Immature natural killer cell (primary cell): Measurements from ENCODE around the gene FOXD4L1. TPM values are rescaled to one million over a fixed set of nuclear protein-coding genes. Genes with fewer than 3 reads are reported as not detected.
"Not testable (repeated sequence)": the region's sequence is repeated elsewhere in the genome, so short reads cannot be mapped to it uniquely, and the experiment has no call there.

Experiments used
- DNase-seq, 3 donors: peaks; one replicate each; pipeline ENCODE4 v3.0.0; 2022; ENCODE audit warnings: mixed read lengths in 1 of 3
- H3K27ac Mint-ChIP-seq, 6 donors: one replicate each; pipeline ENCODE4 v1.8.0; 2020; ENCODE audit warnings: mixed read lengths in 6 of 6, mild to moderate bottlenecking in 5 of 6, inconsistent platforms in 4 of 6, moderate library complexity in 3 of 6
- H3K27me3 Mint-ChIP-seq, 3 donors: one replicate each; pipeline ENCODE4 v1.8.0; 2020 to 2021; ENCODE audit warnings: low read depth in 3 of 3, mild to moderate bottlenecking in 3 of 3, mixed read lengths in 3 of 3, moderate library complexity in 3 of 3, inconsistent platforms in 1 of 3
- H3K36me3 Mint-ChIP-seq, 3 donors: one replicate each; pipeline ENCODE4 v1.8.0; 2020; ENCODE audit warnings: mixed read lengths in 3 of 3, inconsistent platforms in 2 of 3, mild to moderate bottlenecking in 2 of 3
- H3K4me1 Mint-ChIP-seq, 2 donors: one replicate each; pipeline ENCODE4 v1.8.0; 2020; ENCODE audit warnings: inconsistent platforms in 2 of 2, mild to moderate bottlenecking in 2 of 2, mixed read lengths in 2 of 2, moderate library complexity in 1 of 2
- H3K4me3 Mint-ChIP-seq, 5 donors: one replicate each; pipeline ENCODE4 v1.8.0; 2020; ENCODE audit warnings: mild to moderate bottlenecking in 5 of 5, mixed read lengths in 5 of 5, inconsistent platforms in 3 of 5, moderate library complexity in 3 of 5
- H3K9me3 Mint-ChIP-seq, 6 donors: one replicate each; pipeline ENCODE4 v1.8.0; 2020; ENCODE audit warnings: mild to moderate bottlenecking in 6 of 6, mixed read lengths in 6 of 6, inconsistent platforms in 4 of 6, moderate library complexity in 3 of 6
- polyA plus RNA-seq, 3 donors: library from polyadenylated mRNA; unstranded; fragments of 300-500 nt; fragmentation: Illumina TruSeq; gene quantifications; one replicate each; pipeline ENCODE4 v1.2.3, GENCODE V29; 2021

Gene FOXD4L1
- not detected for polyA plus RNA-seq

DNA sequence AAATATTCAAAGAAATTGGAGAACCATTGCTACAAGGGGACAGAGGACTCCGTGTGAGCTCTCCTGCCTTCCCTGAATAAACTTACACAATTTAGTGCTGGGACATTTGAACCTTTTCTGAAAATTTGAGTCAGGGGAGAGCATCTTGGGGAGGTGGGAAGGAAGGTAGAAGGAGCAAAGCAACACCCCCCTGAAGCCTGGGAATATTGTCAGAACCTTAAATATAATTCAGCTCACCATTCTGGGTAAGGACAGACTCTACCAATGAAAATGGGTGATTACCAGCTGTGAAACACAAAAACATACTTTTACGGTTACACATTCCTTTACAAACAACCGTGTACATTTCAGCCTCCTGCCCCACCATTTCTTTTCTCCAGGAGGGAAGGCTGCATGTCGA is at the start of gene FOXD4L1:
Gene FOXD4L1, plus strand, starts transcription at position 301 of the 400 bp plus-strand sequence. CDS start 592 bp downstream, outside the sequence.
- not testable (repeated sequence) for H3K9me3 Mint-ChIP-seq, H3K36me3 Mint-ChIP-seq, DNase-seq, H3K27ac Mint-ChIP-seq, H3K27me3 Mint-ChIP-seq
- Mint-ChIP-seq H3K4me1 (peaks cover 17 to 23% of the 10 kb centered on the region in 2 donors), H3K4me3 (peak within 1 kb of the TSS in 3 of 5 donors; percentile 13 to 54 (median 45))

DNA sequence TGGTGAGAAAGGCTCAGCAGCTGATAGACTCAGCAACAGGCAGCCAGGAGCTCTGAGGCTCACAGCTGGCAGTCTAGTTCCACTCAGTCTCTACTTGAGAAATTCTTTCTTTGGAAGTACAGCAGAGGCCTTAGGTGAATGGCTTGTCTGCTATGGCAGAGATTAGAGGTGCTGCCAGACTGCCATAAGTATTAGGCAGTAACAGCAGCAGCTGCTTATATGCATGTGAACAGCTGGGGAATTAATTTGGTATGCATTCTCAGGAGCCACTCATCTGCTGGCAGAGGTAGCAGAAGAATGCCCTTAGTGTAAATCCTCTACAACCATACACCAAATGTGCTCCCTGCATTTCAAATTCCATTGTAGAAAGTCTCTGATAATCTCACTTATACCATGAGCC is 32.7 kb upstream of the FOXD4L1 start:
- not testable (repeated sequence) for H3K4me1 Mint-ChIP-seq

DNA sequence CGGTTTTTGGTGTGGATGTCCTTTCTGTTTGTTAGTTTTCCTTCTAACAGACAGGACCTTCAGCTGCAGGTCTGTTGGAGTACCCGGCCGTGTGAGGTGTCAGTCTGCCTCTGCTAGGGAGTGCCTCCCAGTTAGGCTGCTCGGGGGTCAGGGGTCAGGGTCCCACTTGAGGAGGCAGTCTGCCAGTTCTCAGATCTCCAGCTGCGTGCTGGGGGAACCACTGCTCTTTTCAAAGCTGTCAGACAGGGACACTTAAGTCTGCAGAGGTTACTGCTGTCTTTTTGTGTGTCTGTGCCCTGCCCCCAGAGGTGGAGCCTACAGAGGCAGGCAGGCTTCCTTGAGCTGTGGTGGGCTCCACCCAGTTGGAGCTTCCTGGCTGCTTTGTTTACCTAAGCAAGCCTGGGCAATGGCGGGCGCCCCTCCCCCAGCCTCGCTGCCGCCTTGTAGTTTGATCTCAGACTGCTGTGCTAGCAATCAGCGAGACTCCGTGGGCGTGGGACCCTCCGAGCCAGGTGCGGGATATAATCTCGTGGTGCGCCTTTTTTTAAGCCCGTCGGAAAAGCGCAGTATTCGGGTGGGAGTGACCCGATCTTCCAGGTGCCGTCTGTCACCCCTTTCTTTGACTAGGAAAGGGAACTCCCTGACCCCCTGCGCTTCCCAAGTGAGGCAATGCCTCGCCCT is 21.6 kb upstream of the FOXD4L1 start:
- H3K27ac Mint-ChIP-seq, DNase-seq, H3K36me3 Mint-ChIP-seq, H3K27me3 Mint-ChIP-seq, H3K9me3 Mint-ChIP-seq, H3K4me1 Mint-ChIP-seq, H3K4me3 Mint-ChIP-seq: not testable (repeated sequence)

More for the DNA sequence above, 32.7 kb upstream of the FOXD4L1 start:
- H3K4me3 Mint-ChIP-seq, H3K9me3 Mint-ChIP-seq, H3K27ac Mint-ChIP-seq, H3K36me3 Mint-ChIP-seq, DNase-seq, H3K27me3 Mint-ChIP-seq: not testable (repeated sequence)

DNA sequence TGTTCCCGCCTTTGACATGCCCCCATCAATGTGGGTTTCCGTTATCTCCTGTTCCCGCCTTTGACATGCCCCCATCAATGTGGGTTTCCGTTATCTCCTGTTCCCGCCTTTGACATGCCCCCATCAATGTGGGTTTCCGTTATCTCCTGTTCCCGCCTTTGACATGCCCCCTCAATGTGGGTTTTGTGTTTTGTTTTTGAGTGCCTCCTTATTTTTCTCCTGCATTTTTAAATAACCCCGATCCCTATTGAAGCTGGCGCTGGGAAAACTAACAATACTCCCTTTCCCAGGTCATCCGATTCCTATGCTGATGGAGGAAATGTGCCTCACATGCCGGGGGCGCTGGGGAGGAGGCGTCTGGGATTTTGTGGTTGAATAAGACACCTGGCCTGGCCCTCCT is 1.9 kb upstream of the FOXD4L1 start:
- H3K27ac Mint-ChIP-seq, DNase-seq, H3K9me3 Mint-ChIP-seq, H3K36me3 Mint-ChIP-seq, H3K4me3 Mint-ChIP-seq, H3K27me3 Mint-ChIP-seq: not testable (repeated sequence)
- peaks cover 10 to 15% of the 10 kb centered on the region in 2 donors for H3K4me1 Mint-ChIP-seq

DNA sequence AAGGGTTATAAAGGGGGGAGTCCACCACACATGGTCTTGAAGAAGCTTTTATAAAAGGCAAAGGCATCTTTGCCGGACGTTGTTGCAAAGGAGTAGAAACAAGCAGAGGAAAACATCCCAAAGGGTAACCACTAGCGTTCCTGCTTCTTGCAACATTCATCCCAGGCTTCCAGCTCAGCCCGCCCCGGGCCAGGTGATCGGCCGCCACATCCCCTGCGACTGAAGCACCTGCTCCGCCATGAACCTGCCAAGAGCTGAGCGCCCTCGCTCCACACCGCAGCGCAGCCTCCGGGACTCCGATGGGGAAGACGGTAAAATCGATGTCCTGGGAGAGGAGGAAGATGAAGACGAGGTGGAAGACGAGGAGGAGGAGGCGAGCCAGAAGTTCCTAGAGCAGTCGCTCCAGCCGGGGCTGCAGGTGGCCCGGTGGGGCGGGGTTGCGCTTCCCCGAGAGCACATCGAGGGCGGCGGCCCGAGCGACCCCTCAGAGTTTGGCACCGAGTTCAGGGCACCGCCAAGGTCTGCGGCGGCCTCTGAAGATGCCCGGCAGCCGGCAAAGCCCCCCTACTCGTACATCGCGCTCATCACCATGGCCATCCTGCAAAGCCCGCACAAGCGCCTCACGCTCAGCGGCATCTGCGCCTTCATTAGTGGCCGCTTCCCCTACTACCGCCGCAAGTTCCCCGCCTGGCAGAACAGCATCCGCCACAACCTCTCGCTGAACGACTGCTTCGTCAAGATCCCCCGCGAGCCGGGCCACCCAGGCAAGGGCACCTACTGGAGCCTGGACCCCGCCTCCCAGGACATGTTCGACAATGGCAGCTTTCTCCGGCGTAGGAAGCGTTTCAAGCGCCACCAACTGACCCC is 787 bp downstream of the FOXD4L1 start:
- peaks cover 19 to 23% of the 10 kb centered on the region in 2 donors for H3K4me1 Mint-ChIP-seq
- not testable (repeated sequence) for H3K36me3 Mint-ChIP-seq, H3K27ac Mint-ChIP-seq, H3K9me3 Mint-ChIP-seq
- peak overlapping the region in 2 of 5 donors; percentile 38 to 54 for H3K4me3 Mint-ChIP-seq
- peaks cover 0 to 11% (median 11%) of the 10 kb centered on the region in 3 donors for H3K27me3 Mint-ChIP-seq
- DNase-seq: peak in 1 of 3 donors; percentile 15

DNA sequence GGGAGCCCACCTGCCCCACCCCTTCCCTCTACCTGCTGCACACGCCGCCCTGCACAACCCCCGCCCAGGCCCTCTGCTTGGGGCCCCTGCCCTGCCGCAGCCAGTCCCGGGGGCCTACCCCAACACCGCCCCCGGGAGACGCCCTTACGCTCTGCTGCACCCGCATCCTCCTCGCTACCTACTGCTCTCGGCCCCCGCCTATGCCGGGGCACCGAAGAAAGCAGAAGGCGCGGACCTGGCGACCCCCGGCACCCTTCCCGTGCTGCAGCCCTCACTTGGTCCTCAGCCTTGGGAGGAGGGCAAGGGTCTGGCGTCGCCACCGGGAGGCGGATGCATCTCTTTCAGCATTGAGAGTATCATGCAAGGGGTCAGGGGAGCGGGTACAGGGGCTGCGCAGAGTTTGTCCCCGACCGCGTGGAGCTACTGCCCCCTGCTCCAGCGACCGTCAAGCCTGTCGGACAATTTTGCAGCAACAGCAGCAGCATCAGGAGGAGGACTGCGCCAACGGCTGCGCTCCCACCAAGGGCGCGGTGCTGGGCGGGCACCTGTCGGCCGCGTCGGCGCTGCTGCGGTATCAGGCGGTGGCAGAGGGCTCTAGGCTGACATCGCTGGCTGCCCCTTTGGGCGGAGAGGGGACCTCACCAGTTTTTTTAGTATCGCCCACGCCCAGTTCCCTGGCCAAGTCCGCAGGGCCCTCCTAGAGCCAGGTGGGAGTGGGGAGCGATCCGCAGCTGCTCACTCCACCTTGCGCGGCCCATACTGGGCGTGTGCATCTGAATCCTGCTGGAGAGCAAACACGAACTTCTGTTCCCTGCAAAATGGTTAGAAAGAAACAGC is 1.6 kb downstream of the FOXD4L1 start:
- not testable (repeated sequence) for H3K27ac Mint-ChIP-seq, DNase-seq, H3K36me3 Mint-ChIP-seq, H3K9me3 Mint-ChIP-seq
- H3K4me3 Mint-ChIP-seq: peak overlapping the region in 3 of 5 donors; percentile 43 to 70 (median 70)
- H3K4me1 Mint-ChIP-seq: peaks cover 19 to 23% of the 10 kb centered on the region in 2 donors
- peaks cover 0 to 14% (median 13%) of the 10 kb centered on the region in 3 donors for H3K27me3 Mint-ChIP-seq

DNA sequence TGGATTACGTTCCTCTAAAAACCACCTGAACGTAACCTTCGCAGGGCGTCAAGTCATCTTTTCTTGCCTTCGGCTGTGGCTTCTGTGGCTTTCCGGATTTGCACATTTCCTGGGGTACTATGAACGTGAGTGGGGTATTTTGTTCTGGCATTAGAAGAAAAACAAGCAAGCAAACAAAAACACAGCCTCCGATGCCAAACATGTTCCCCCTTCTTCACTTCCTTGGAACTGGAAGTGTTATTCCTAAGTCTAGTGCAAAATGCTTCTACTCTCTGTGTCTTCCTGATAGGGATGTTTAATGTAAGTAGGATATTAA is 2.2 kb downstream of the FOXD4L1 start:
- H3K27me3 Mint-ChIP-seq: peaks cover 0 to 16% (median 13%) of the 10 kb centered on the region in 3 donors
- DNase-seq: peak in 1 of 3 donors; percentile 12
- peaks cover 19 to 23% of the 10 kb centered on the region in 2 donors for H3K4me1 Mint-ChIP-seq
- not testable (repeated sequence) for H3K9me3 Mint-ChIP-seq, H3K27ac Mint-ChIP-seq, H3K36me3 Mint-ChIP-seq
- peak overlapping the region in 3 of 5 donors; percentile 43 to 70 (median 70) for H3K4me3 Mint-ChIP-seq

DNA sequence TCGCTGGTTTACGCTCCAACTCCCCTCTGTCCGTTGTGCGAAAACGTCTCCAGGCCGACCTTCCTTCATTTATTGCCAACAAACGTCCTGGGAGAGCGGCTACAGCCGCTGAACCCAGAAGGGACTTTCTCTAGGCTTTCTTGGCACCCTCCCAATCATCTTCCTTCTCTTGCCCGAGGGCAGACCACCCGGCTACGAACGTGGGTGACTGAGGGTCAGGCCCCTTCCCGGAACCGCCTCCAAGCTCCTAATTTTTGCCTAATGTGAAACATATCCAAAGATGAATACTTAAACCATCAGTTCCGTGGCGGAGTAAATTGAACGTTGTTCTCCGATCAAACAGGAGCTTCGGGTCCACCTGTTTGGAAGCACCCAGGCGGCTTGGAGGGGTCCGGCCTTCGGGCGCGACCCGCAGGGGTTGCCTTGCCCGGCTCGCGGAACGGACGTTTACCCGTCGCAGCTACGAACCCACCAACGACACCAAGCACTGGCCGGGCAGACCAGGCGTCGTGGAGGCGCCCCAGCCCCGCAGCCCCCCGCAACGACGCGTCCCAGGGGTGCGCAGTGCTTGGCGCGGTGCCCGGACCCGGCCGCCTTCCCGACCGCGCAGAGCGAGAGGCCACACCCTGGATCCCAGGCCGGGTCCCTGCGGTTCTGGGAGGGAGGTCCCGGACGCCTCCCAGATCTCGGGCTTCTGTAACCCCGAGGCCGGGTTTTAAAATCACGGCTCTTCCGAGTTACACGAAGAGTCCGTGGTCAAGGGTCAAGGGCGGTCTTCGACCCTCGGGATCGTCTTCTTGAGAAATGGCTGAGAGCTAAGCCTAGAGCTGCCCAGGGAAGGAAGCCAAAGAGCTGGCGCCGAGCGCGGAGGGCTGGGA is 4.0 kb downstream of the FOXD4L1 start:
- H3K27ac Mint-ChIP-seq, DNase-seq: not testable (repeated sequence)

DNA sequence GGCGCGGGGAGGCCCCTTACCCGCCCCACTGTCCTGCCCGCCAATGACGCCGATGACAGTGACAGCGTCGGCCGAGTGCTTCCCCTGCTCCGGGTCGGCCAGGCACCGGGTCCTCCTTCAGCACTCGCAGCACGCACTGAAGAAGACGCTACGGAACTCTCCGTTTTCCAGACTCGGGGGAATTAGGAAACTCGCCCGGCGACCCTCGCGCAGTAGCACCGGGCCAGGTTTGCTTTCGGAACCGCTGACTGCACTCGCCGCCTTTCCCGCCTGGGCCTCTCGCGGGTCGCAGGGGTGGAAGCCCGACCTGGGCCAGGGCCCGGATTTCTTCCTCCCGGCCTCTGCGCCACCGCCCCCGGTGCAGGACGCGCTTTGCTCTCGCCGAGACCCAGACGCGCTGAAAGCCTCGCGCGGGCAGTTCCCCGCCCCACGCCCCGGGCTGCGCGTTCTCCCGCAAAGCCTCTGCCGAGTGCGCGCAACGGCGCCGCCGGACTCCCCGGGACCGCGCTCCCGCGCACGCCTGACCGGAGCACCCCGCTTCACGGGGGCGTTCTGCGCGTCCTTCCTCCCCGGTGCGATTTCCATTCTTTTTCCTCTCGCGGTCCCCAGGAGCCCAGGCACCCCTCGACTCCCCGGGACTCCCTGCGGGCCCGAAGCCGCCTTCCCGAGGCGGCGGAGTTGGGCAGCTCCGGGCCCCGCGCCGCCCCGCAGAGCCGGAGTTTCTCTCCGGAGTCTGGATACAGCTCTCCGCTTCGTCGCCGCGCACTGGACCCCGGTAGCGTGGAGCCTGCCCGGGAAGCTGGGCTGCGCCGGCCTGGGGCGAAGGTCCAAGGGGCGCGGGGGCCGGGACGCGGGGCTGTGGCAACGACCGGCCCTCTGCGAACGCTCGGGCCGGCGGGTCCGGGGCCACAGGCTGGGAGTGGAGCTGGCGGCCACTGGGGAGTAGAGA is 4.9 kb downstream of the FOXD4L1 start:
- peaks cover 2 to 19% (median 16%) of the 10 kb centered on the region in 3 donors for H3K27me3 Mint-ChIP-seq
- not testable (repeated sequence) for H3K27ac Mint-ChIP-seq, H3K36me3 Mint-ChIP-seq

More for the DNA sequence above, 4.0 kb downstream of the FOXD4L1 start:
- Mint-ChIP-seq H3K27me3 (peaks cover 0 to 16% (median 16%) of the 10 kb centered on the region in 3 donors), H3K4me3 (peak overlapping the region in 4 of 5 donors; percentile 59 to 69 (median 66)), H3K4me1 (peaks cover 19 to 23% of the 10 kb centered on the region in 2 donors)
- not testable (repeated sequence) for H3K9me3 Mint-ChIP-seq, H3K36me3 Mint-ChIP-seq

DNA sequence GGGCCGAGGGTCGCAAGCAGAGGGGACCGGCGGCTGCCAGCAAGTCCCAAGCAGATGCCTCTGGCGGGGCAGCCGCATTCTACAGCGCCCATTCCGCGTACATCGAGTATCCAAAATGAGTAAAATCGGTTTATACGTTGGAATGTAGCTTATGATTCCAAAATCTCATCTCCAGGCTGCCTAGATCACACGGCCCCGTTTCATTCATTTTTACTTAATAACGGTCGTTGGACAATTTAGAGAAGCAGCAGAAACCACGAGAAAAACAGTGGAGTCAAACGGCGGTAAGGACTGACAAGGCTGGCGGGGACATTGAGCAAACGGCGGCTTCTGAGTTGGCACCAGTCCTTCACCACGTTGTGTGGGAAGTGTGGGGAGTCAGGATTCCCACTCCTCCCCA is 5.6 kb downstream of the FOXD4L1 start:
- H3K36me3 Mint-ChIP-seq: not testable (repeated sequence)
- peak overlapping the region in 4 of 5 donors; percentile 27 to 61 (median 34) for H3K4me3 Mint-ChIP-seq
- peaks cover 2 to 19% (median 16%) of the 10 kb centered on the region in 3 donors for H3K27me3 Mint-ChIP-seq

More for the DNA sequence above, 4.9 kb downstream of the FOXD4L1 start:
- DNase-seq: peak in 2 of 3 donors; percentile 24 to 26
- H3K9me3 Mint-ChIP-seq: not testable (repeated sequence)
- peaks cover 19% of the 10 kb centered on the region in 2 donors for H3K4me1 Mint-ChIP-seq
- H3K4me3 Mint-ChIP-seq: peak overlapping the region in 4 of 5 donors; percentile 59 to 69 (median 66)

DNA sequence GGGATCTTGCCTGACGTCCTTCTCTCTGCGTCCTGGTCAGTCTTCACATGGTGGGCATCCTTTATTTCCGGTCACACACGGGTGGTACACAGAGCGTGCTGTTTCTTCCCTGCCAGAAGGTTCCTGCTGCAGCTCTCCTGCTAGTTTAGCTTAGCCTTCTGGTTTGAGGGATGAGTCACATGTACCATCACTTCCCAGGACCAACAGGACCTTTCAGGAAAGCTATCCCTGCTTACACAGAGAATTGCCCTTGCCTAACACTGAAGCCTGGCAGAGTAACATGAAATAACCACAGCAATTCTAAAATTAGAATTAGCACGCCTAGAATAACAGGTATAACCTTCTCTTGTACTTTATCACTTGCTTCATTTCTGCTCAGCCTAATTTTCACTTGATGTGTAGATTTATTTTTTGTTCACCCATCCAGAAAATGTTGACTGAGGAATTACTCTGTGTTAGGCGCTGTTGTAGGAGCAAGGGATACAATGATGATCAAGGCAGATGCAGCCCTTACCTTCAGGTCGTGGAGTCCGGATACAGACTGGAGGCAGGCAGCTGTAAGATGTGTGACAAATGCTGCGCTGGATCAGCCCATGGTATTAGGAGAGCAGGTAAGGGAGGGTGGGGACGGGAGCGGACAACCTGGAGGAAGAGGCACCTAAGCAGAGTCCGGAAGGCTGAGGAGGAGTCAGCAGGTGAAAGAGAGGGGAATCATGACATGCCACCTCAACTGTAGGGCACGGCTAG is 9.1 kb downstream of the FOXD4L1 start:
- not testable (repeated sequence) for DNase-seq, H3K4me3 Mint-ChIP-seq, H3K36me3 Mint-ChIP-seq, H3K9me3 Mint-ChIP-seq, H3K27ac Mint-ChIP-seq, H3K4me1 Mint-ChIP-seq
- H3K27me3 Mint-ChIP-seq: peaks cover 2 to 14% (median 11%) of the 10 kb centered on the region in 3 donors

More for the DNA sequence above, 5.6 kb downstream of the FOXD4L1 start:
- not testable (repeated sequence) for H3K27ac Mint-ChIP-seq, H3K9me3 Mint-ChIP-seq, DNase-seq
- peaks cover 17 to 18% of the 10 kb centered on the region in 2 donors for H3K4me1 Mint-ChIP-seq
